Uterus (tissue), 2 donors: ENCODE measurements around the gene SLC39A11.
"Not testable (repeated sequence)": the region's sequence is repeated elsewhere in the genome, so short reads cannot be mapped to it uniquely, and the experiment has no call there.

Source experiments
- CTCF ChIP-seq, 4 experiments: fragments of 200-600 bp in 2 of 4; fragments of 450-650 bp in 2 of 4; sonication (generic) in 2 of 4; IDR thresholded peaks; one replicate each; pipeline ENCODE4 v1.5.1; 2016 to 2019; ENCODE audit warnings: antibody characterized with exemption in 4 of 4, mild to moderate bottlenecking in 2 of 4, moderate library complexity in 1 of 4
- POLR2A ChIP-seq, 2 donors: fragments of 450-650 bp; IDR thresholded peaks; one replicate each; pipeline ENCODE4 v1.6.1; 2016; ENCODE audit warnings: antibody characterized with exemption in 2 of 2, mild to moderate bottlenecking in 1 of 2, moderate library complexity in 1 of 2

GRCh38 chr17:72992783-72993467 lies 99.6 kb downstream of the SLC39A11 start:
- not testable (repeated sequence) for TF ChIP-seq POLR2A, CTCF (IDR thresholded peaks at IDR 0.05)
